Activated CD8-positive, alpha-beta T cell treated with anti-CD3 and anti-CD28 coated beads for 36 hours (primary cell): ENCODE measurements around the gene CXCL12. TPM values are rescaled to one million over a fixed set of nuclear protein-coding genes. Genes with fewer than 3 reads are reported as not detected.

Experiments used
- ATAC-seq: fragments of 200-7000 bp; cut with Tn5 transposase; one replicate; pipeline ENCODE4 v1.10.0; 2021; ENCODE audit warnings: mild to moderate bottlenecking, moderate library complexity
- CTCF ChIA-PET: fragments of 350-600 bp; sonication (Branson Sonifier 250); formaldehyde crosslinking; loops from one replicate; lab custom pipeline; 2021; ENCODE audit warnings: antibody characterized with exemption; lab: Charles Lee
- POLR2A ChIA-PET: fragments of 350-600 bp; sonication (Branson Sonifier 250); formaldehyde crosslinking; loops from one replicate; lab custom pipeline; 2021; ENCODE audit warnings: antibody characterized with exemption; lab: Charles Lee
- DNase-seq: peaks from one replicate; pipeline ENCODE4 v3.0.0-alpha.2; 2020
- H3K27ac Mint-ChIP-seq: one replicate; pipeline ENCODE4 v1.8.0; 2021; ENCODE audit warnings: mild to moderate bottlenecking, mixed read lengths
- H3K27me3 Mint-ChIP-seq: one replicate; pipeline ENCODE4 v1.8.0; 2021; ENCODE audit warnings: mixed read lengths
- H3K36me3 Mint-ChIP-seq: one replicate; pipeline ENCODE4 v1.8.0; 2021; ENCODE audit warnings: low read depth, mixed read lengths
- H3K4me1 Mint-ChIP-seq: one replicate; pipeline ENCODE4 v1.8.0; 2021; ENCODE audit warnings: low read depth, mixed read lengths
- H3K4me3 Mint-ChIP-seq: one replicate; pipeline ENCODE4 v1.8.0; 2021; ENCODE audit warnings: mild to moderate bottlenecking, moderate library complexity, mixed read lengths
- H3K9me3 Mint-ChIP-seq: one replicate; pipeline ENCODE4 v1.8.0; 2021; ENCODE audit warnings: mixed read lengths
- CTCF ChIP-seq: fragments of 200-600 bp; IDR thresholded peaks from one replicate; pipeline ENCODE4 v1.8.0; 2022; ENCODE audit warnings: antibody characterized with exemption, mild to moderate bottlenecking
- intact Hi-C: fragments of 100-400 bp; cut with micrococcal nuclease; formaldehyde crosslinking; loops from one replicate; pipeline ENCODE4 v1.10.0; 2022
- total RNA-seq, 2 experiments: library from RNA; stranded (reverse); gene quantifications; one replicate each; pipeline ENCODE4 v1.2.3, GENCODE V29; 2021

The CXCL12 gene
- total RNA-seq, 2 experiments from 2014 or later: not detected

GRCh38 chr10:44364566-44364965, 20.3 kb downstream of the CXCL12 start:
- ATAC-seq: no peak
- no peak overlapping the region for H3K4me3 Mint-ChIP-seq
- H3K27me3 Mint-ChIP-seq: no peaks in the 10 kb centered on the region
- no peaks in the 10 kb centered on the region for H3K36me3 Mint-ChIP-seq
- CTCF ChIA-PET: no interaction called here
- POLR2A ChIA-PET: no interaction called here
- intact Hi-C loops: no loop called here
- no peak overlapping the region for H3K27ac Mint-ChIP-seq
- H3K9me3 Mint-ChIP-seq: no peaks in the 10 kb centered on the region
- no peaks in the 10 kb centered on the region for H3K4me1 Mint-ChIP-seq
- TF ChIP-seq CTCF: no peak
- DNase-seq: no peak

- ATAC-seq (no peak), DNase-seq (no peak)
- H3K9me3 Mint-ChIP-seq: no peaks in the 10 kb centered on the region
- no peak for TF ChIP-seq CTCF
- H3K36me3 Mint-ChIP-seq: no peaks in the 10 kb centered on the region
- H3K27ac Mint-ChIP-seq: no peak overlapping the region
- intact Hi-C loops: no loop called here
- H3K4me3 Mint-ChIP-seq: no peak overlapping the region
- ChIA-PET POLR2A (no interaction called here), CTCF (no interaction called here)
- no peaks in the 10 kb centered on the region for H3K4me1 Mint-ChIP-seq
- no peaks in the 10 kb centered on the region for H3K27me3 Mint-ChIP-seq
Observed at GRCh38 chr10:44363716-44364115, 21.2 kb downstream of the CXCL12 start.

- CTCF ChIA-PET: no interaction called here
- H3K4me1 Mint-ChIP-seq: no peaks in the 10 kb centered on the region
Observed at GRCh38 chr10:44362866-44363711, 21.8 kb downstream of the CXCL12 start.

GRCh38 chr10:44361109-44361508, 23.8 kb downstream of the CXCL12 start:
- DNase-seq (no peak), ATAC-seq (no peak)
- H3K4me3 Mint-ChIP-seq: no peak overlapping the region
- CTCF ChIA-PET: no interaction called here
- intact Hi-C loops: no loop called here
- H3K36me3 Mint-ChIP-seq: no peaks in the 10 kb centered on the region
- no peak overlapping the region for H3K27ac Mint-ChIP-seq
- POLR2A ChIA-PET: no interaction called here
- H3K4me1 Mint-ChIP-seq: no peaks in the 10 kb centered on the region
- H3K27me3 Mint-ChIP-seq: no peaks in the 10 kb centered on the region
- no peaks in the 10 kb centered on the region for H3K9me3 Mint-ChIP-seq
- no peak for TF ChIP-seq CTCF

More at GRCh38 chr10:44362866-44363711, 21.8 kb downstream of the CXCL12 start:
- intact Hi-C loops: no loop called here
- POLR2A ChIA-PET: no interaction called here
- Mint-ChIP-seq H3K27me3 (no peaks in the 10 kb centered on the region), H3K27ac (no peak overlapping the region), H3K36me3 (no peaks in the 10 kb centered on the region), H3K9me3 (no peaks in the 10 kb centered on the region), H3K4me3 (no peak overlapping the region)
- TF ChIP-seq CTCF: no peak
- DNase-seq (no peak), ATAC-seq (no peak)

- POLR2A ChIA-PET: no interaction called here
- no peak for TF ChIP-seq CTCF
- Mint-ChIP-seq H3K36me3 (no peaks in the 10 kb centered on the region), H3K27me3 (no peaks in the 10 kb centered on the region), H3K4me3 (no peak overlapping the region), H3K27ac (no peak overlapping the region), H3K9me3 (no peaks in the 10 kb centered on the region), H3K4me1 (no peaks in the 10 kb centered on the region)
- DNase-seq (no peak), ATAC-seq (no peak)
- intact Hi-C loops: no loop called here
- CTCF ChIA-PET: no interaction called here
Observed at GRCh38 chr10:44358080-44358771, 26.7 kb downstream of the CXCL12 start.
